EL (cell line): ENCODE measurements around the gene NCF2.

ENCODE experiments used
- DNase-seq: peaks from one replicate; pipeline ENCODE4 v3.0.0-alpha.2; 2016

NCF2 gene

GRCh38 chr1:183582021-183582713 lies 8.1 kb downstream of the NCF2 start:
- no peak for DNase-seq

DNA sequence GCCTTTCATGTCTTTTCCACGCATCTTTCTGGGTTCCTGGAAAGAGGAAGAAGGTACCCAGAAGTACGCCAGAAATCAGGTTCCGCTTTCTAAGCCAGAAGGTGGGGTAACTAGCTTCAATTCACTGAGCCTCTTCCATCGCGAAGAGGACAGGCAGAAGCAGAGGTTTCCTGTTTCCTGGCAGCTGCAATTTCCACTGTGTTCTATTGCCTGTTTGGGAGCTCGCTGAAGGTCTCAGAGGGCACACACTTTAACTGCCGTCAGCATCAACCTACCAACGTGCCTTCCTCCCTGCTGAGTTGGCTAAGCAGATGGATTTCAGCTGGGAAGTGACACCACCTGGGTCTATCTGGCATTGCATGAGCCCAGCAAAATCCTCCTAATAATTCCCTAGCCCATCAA lies 10.0 kb downstream of the NCF2 start:
- peak; percentile 35 for DNase-seq

DNA sequence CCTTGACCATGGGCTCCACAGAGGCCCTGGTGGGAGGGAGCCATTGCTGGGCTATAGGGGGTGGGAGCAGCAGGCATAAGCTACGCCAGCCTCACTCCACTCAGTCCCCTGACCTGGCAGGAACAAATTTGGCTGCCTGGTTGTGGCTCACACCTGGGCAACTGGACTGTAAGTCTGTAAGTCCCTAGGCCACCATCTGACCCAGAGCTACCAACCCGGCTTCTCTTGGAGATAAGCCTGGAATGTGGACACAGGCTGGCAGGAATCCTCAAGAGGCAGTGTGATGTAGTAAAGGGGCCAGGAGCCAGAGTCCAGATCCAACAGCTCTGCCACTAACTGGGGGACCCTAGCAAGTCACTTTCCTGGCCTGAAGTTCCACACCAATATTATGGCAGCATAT lies 11.4 kb downstream of the NCF2 start:
- DNase-seq = no peak

GRCh38 chr1:183577897-183578465 lies 12.3 kb downstream of the NCF2 start:
- DNase-seq = no peak

- no peak for DNase-seq
Measured at GRCh38 chr1:183576537-183576936, 13.7 kb downstream of the NCF2 start.

DNA sequence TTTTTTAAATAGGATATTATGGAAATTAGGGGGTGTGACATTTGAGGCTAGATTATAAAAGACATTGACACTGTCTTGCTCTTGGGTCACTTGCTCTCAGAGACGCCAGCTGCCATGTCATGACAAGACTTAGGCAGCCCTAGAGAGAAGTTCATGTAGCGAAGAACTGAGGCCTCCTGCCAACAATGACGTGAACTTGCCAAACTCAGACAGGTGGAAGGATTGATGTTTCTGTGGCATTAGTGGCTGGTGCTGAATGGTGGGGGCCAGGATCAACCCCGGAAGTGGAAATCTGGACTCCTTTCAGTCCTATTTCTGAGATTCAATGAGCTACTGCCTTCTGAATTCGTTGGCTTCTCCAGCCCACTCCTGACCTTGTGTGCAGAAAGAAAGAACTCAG lies 14.7 kb downstream of the NCF2 start:
- no peak for DNase-seq

GRCh38 chr1:183572721-183573120 lies 17.5 kb downstream of the NCF2 start:
- peak; percentile 22 for DNase-seq

- DNase-seq = peak; percentile 88
Measured at GRCh38 chr1:183571678-183572268, 18.5 kb downstream of the NCF2 start.

- DNase-seq = no peak
Measured at GRCh38 chr1:183570451-183570850, 19.8 kb downstream of the NCF2 start.

GRCh38 chr1:183569801-183570200 lies 20.5 kb downstream of the NCF2 start:
- no peak for DNase-seq

GRCh38 chr1:183569141-183569540 lies 21.1 kb downstream of the NCF2 start:
- DNase-seq = peak; percentile 39

DNA sequence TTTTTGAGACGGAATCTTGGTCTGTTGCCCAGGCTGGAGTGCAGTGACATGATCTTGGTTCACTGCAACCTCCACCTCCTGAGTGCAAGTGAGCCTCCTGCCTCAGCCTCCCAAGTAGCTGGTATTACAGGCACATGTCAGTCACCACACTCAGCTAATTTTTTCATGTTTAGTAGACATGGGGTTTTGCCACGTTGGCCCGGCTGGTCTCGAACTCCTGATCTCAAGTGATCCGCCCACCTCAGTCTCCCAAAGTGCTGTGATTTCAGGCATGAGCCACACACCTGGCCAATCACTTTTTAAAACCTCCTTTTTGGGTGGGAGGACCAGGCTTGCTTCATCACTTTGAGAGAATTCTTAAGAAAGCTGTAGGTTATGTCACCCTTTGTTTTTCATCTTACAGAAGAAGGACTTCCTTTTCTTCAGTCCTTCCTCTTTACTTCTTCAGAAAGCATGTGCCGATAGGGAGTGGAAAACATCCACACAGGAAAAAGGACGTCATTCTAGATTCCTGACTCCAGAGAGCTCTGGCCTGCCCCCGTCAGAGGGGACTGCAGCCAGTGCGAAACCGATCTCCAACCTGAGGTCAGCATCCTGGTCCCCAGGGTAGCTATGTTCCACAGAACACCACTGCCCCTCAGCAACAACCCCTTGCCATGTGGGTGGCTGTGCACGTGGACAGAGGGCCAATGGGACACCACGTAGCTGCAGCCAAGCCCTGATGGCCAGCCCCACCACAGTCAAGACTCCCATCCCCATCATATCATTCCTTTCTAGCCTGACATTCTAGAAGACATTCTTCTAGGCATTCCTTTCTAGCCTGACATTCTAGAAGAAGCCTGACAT lies 21.9 kb downstream of the NCF2 start:
- DNase-seq = peak; percentile 11

GRCh38 chr1:183567584-183567983 lies 22.7 kb downstream of the NCF2 start:
- DNase-seq = peak; percentile 22

DNA sequence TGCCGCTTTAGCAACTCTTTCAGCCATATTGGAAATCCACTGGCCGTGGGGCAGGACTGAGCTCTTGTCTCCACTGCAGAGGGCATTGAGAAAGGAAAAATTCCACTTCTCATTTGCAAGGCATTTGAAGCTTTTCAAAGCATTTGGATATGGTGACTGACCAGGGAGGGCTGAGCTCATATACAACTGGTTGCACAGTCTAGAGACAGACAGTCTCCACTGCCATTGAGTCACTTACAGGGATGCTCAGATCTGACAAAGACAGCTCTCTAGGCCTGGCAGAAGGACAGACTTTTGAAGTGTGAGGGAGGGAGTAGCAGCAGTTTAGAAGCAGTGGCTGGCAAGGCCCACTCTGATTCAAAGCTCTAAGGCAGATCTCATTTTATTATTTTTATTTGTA lies 24.2 kb downstream of the NCF2 start:
- DNase-seq = no peak

DNA sequence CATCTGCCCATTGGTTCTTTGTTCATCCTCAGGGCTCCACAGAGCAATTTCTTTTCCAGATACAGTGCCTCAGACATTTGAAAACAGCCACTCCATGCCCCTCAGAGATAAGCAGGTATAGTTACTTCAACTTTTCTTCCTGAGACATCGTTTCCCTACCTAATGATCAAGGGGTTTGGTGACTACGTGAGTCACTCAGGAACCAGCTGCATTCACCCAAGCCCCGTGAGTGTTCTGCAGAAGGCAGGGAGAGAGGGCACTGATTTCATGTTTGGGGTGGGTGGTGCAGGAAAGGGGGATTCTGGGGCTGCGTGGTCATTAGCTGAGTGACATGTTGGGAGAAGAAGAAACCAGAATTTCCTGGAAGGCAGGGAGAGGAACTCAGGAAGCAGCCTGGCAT lies 25.0 kb downstream of the NCF2 start:
- DNase-seq = no peak

GRCh38 chr1:183562701-183563100 lies 27.6 kb downstream of the NCF2 start:
- DNase-seq = no peak

DNA sequence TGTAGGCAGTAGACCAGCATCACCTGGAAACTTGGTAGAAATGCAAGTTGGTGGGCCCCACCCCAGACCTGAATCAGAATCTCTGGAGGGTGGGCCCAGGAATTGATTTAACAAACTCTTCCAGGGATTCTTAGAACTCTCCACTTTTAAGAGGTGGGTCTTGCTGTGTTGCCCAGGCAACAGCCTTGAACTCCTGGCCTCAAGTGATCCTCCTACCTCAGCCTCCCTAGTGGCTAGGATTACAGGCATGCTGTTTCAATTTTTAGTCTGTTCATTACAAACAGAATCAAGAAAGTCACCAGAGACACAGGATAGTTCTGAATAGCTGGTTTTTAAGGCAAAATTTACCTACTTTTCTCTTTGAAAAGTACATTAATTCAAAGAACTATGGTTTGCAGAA lies 31.2 kb downstream of the NCF2 start:
- DNase-seq = no peak

DNA sequence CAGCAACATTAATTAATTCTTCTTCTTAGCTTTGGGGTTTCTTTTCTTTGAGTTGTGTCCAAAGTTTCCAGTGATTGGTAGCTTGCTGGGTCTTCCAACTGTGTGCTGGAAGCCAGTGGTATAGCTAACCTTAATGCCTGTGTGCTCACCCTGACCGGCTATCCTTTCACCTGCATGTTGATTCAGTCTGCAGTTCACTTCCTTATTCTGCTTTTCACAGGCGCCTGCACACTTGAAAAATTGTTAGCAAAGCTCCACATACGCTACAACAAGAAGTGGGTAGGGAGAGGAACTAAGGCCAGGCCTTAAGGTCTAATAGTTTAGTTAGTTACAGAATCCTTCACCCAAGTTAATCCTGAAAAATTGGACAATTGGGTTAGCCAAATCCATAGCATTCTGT lies 35.7 kb downstream of the NCF2 start:
- DNase-seq = no peak

- no peak for DNase-seq
Measured at GRCh38 chr1:183553764-183554163, 36.5 kb downstream of the NCF2 start.

GRCh38 chr1:183553331-183553730 lies 36.9 kb downstream of the NCF2 start:
- DNase-seq = no peak

GRCh38 chr1:183552891-183553290 lies 37.4 kb downstream of the NCF2 start:
- no peak for DNase-seq

DNA sequence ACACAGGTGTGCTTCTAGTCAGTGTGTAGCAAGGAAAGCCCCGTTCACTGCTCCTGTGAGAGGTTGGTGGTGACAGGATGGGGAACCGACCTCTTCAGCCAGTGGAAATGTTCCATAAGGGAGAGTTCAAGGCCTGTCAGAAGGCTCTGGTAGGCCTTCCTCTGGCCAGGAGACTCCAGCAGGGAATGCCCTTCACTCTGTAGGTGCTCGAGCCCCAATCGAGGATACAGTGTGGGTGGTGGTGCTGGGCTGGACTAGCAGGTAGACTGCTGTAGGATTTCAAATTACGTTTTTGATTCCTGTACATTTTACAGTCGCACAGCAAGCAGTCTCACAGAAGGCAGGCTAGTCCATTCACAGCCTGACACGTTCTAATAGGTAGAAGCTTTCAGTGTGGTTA lies 37.8 kb downstream of the NCF2 start:
- no peak for DNase-seq

- DNase-seq = no peak
Measured at GRCh38 chr1:183551924-183552323, 38.3 kb downstream of the NCF2 start.

DNA sequence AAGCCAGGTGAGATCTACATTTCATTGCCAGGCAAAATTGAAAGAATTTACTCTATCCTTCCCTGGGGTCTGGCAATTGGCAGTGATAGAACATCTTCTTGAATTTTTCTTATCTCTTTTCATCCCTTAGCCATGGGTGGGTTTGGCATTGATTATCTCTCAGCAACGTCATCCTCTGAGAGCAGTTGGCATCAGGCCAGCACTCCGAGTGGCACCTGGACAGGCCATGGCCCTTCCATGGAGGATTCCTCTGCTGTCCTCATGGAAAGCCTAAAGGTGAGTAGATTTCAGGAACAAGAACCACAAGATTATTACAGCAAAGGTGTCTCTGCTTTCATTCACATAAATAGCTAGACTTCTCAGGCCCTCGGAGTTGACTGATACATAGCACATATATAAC lies 39.3 kb downstream of the NCF2 start:
- DNase-seq = no peak
